GM23248 (cell line): ENCODE measurements around the gene OLFML3. TPM values are rescaled to one million over a fixed set of nuclear protein-coding genes. Genes with fewer than 3 reads are reported as not detected.
A peak's percentile ranks its signal among the peaks of the same experiment; 100 is the strongest.
"Not testable (repeated sequence)": the region's sequence is repeated elsewhere in the genome, so short reads cannot be mapped to it uniquely, and the experiment has no call there.

Source experiments
- DNase-seq: peaks from one replicate; pipeline ENCODE4 v3.0.0-alpha.2; 2015
- H2AFZ ChIP-seq: fragments of 200-600 bp; sonication (generic); 2 replicates; pipeline ENCODE4 v1.6.1; 2016; ENCODE audit warnings: antibody characterized with exemption
- H3F3A ChIP-seq: fragments of 200-600 bp; sonication (generic); 2 replicates; pipeline ENCODE4 v1.6.1; 2016; ENCODE audit warnings: mild to moderate bottlenecking, antibody characterized with exemption, mixed run types; ENCODE audit not compliant: insufficient read depth
- H3K27ac ChIP-seq: fragments of 200-600 bp; sonication (generic); 2 replicates; pipeline ENCODE4 v1.5.1; 2016; ENCODE audit warnings: mild to moderate bottlenecking
- H3K27me3 ChIP-seq: fragments of 200-600 bp; sonication (generic); replicated peaks from 2 replicates; pipeline ENCODE4 v1.6.1; 2016; ENCODE audit warnings: mild to moderate bottlenecking; ENCODE audit not compliant: insufficient read depth
- H3K36me3 ChIP-seq: fragments of 200-600 bp; sonication (generic); 2 replicates; pipeline ENCODE4 v1.6.1; 2016; ENCODE audit warnings: low read depth, mild to moderate bottlenecking
- H3K4me1 ChIP-seq: fragments of 200-600 bp; sonication (generic); 2 replicates; pipeline ENCODE4 v1.6.1; 2016; ENCODE audit warnings: mild to moderate bottlenecking; ENCODE audit not compliant: insufficient read depth
- H3K4me2 ChIP-seq: fragments of 200-600 bp; sonication (generic); one replicate; pipeline ENCODE4 v1.6.1; 2016; ENCODE audit warnings: mild to moderate bottlenecking; ENCODE audit not compliant: unreplicated experiment
- H3K4me3 ChIP-seq: fragments of 200-600 bp; sonication (generic); 2 replicates; pipeline ENCODE4 v1.5.1; 2016; ENCODE audit warnings: mild to moderate bottlenecking
- H3K79me2 ChIP-seq: fragments of 200-600 bp; sonication (generic); 2 replicates; pipeline ENCODE4 v1.6.1; 2016; ENCODE audit warnings: mild to moderate bottlenecking; ENCODE audit not compliant: insufficient read depth
- H3K9ac ChIP-seq: fragments of 200-600 bp; sonication (generic); 2 replicates; pipeline ENCODE4 v1.6.1; 2016; ENCODE audit warnings: mild to moderate bottlenecking
- H3K9me2 ChIP-seq: fragments of 200-600 bp; sonication (generic); 2 replicates; pipeline ENCODE4 v1.6.1; 2016; ENCODE audit warnings: mixed run types, mild to moderate bottlenecking, moderate library complexity; ENCODE audit not compliant: insufficient read depth
- H3K9me3 ChIP-seq: fragments of 200-600 bp; sonication (generic); one replicate; pipeline ENCODE4 v1.6.1; 2017; ENCODE audit warnings: low read depth
- H4K20me1 ChIP-seq: fragments of 200-600 bp; sonication (generic); 2 replicates; pipeline ENCODE4 v1.6.0; 2016; ENCODE audit not compliant: insufficient read depth
- EZH2 ChIP-seq: fragments of 200-600 bp; sonication (generic); IDR thresholded peaks from 2 replicates; pipeline ENCODE4 v1.6.1; 2018; ENCODE audit warnings: antibody characterized with exemption, mild to moderate bottlenecking; ENCODE audit not compliant: insufficient read depth, poor library complexity, severe bottlenecking
- EZH2phosphoT487 ChIP-seq: fragments of 200-600 bp; sonication (generic); IDR thresholded peaks from 2 replicates; pipeline ENCODE4 v1.6.1; 2018; ENCODE audit warnings: antibody characterized with exemption, moderate library complexity, mild to moderate bottlenecking, low read depth; ENCODE audit not compliant: insufficient read depth
- WGBS, 2 experiments: methylation state at CpG; one replicate each; pipeline ENCODE4 v1.1.6; 2015 to 2017; ENCODE audit warnings: low lambda C conversion rate in 2 of 2, low coverage in 1 of 2; ENCODE audit errors: missing lambda C conversion rate in 2 of 2; 5-methylcytosine and 5-hydroxymethylcytosine counted together
- in situ Hi-C: fragments of 300-500 bp; cut with MboI; formaldehyde crosslinking; loops from 2 replicates; pipeline ENCODE4 v1.15.0; 2020
- polyA plus RNA-seq: library from polyadenylated mRNA; unstranded; fragments of >200 nt; fragmentation: Nextera tagmentation; extraction: Ambion mirVana; gene quantifications from 2 replicates; pipeline ENCODE4 v1.2.1, GENCODE V29; 2016
- total RNA-seq: library from RNA; depleted of rRNA; stranded (reverse); fragments of >200 nt; shearing (Covaris generic); gene quantifications from 2 replicates; pipeline ENCODE4 v1.2.3, GENCODE V29; 2014

The OLFML3 gene
- total and polyA plus RNA-seq, 2 experiments from 2014 or later: 141 to 168 TPM

- Histone ChIP-seq H4K20me1 (no peaks in the 10 kb centered on the region), H2AFZ (no peak overlapping the region), H3K27ac (no peak overlapping the region), H3K4me3 (no peak overlapping the region), H3K79me2 (no peaks in the 10 kb centered on the region), H3K9me2 (no peaks in the 10 kb centered on the region), H3K9ac (no peak overlapping the region), H3K4me1 (peaks cover 21% of the 10 kb centered on the region), H3K9me3 (no peaks in the 10 kb centered on the region), H3K27me3 (no peaks in the 10 kb centered on the region), H3F3A (no peaks in the 10 kb centered on the region), H3K4me2 (no peak overlapping the region), H3K36me3 (no peaks in the 10 kb centered on the region)
- DNase-seq: peak; percentile 56
- in situ Hi-C loops: no loop called here
- TF ChIP-seq EZH2 (no peak), EZH2phosphoT487 (peak; percentile 83; the same call in 1 of the 2 replicates)
- WGBS, 2 experiments: 24 to 28% methylated on average over 1 of the region's 1 CpG
These were observed 30.1 kb downstream of the OLFML3 start for GRCh38 chr1:114009393-114009792.

- H3F3A ChIP-seq: peaks cover 10% of the 10 kb centered on the region; the same call in 1 of the 2 replicates
- WGBS, 2 experiments: 80% methylated on average over 9 of the region's 9 CpGs
- H3K9me3 ChIP-seq: no peaks in the 10 kb centered on the region
- H3K4me2 ChIP-seq: no peak overlapping the region
- no peaks in the 10 kb centered on the region for H3K36me3 ChIP-seq
- no peak overlapping the region for H3K27ac ChIP-seq
- no peaks in the 10 kb centered on the region for H3K9me2 ChIP-seq
- no peak for TF ChIP-seq EZH2phosphoT487
- no peak for TF ChIP-seq EZH2
- H3K4me3 ChIP-seq: no peak overlapping the region
- H2AFZ ChIP-seq: no peak overlapping the region
- H3K79me2 ChIP-seq: no peaks in the 10 kb centered on the region
- peaks cover 32% of the 10 kb centered on the region for H3K4me1 ChIP-seq
- H4K20me1 ChIP-seq: no peaks in the 10 kb centered on the region
- DNase-seq: no peak
- no peaks in the 10 kb centered on the region for H3K27me3 ChIP-seq
- in situ Hi-C loops: no loop called here
- no peak overlapping the region for H3K9ac ChIP-seq
These were observed 31.3 kb downstream of the OLFML3 start for GRCh38 chr1:114010433-114011184.

DNA sequence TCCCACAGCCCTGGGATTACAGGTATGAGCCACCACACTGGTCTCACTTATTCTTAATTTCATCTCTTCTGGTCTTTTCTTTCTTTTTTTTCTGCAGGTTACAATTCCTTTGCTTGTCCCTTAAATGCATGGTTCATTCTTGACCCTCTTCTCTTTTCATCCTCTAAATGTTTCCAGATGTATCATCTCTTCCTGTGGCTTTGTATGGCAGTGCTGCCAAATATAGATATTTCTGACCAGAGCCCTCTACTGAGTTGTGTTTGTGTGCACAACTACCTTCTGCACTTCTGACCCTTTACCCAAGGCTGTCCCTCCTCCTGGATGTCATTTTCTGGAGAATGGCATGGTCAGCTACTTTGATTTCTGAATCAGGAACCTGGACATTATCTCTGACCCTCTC lies 32.5 kb downstream of the OLFML3 start:
- in situ Hi-C loops: no loop called here
- H3K9me2 ChIP-seq: no peaks in the 10 kb centered on the region
- no peaks in the 10 kb centered on the region for H4K20me1 ChIP-seq
- no peaks in the 10 kb centered on the region for H3K9me3 ChIP-seq
- TF ChIP-seq EZH2: no peak
- TF ChIP-seq EZH2phosphoT487: no peak
- H3K27ac ChIP-seq: no peak overlapping the region
- no peaks in the 10 kb centered on the region for H3K79me2 ChIP-seq
- no peak overlapping the region for H3K9ac ChIP-seq
- H2AFZ ChIP-seq: no peak overlapping the region
- no peaks in the 10 kb centered on the region for H3K27me3 ChIP-seq
- DNase-seq: peak; percentile 51
- no peaks in the 10 kb centered on the region for H3K36me3 ChIP-seq
- peaks cover 11% of the 10 kb centered on the region; the same call in 1 of the 2 replicates for H3F3A ChIP-seq
- H3K4me3 ChIP-seq: no peak overlapping the region
- peaks cover 32% of the 10 kb centered on the region for H3K4me1 ChIP-seq
- H3K4me2 ChIP-seq: no peak overlapping the region

- 17 to 23% methylated on average over 2 of the region's 2 CpGs for WGBS, 2 experiments
- peaks cover 11% of the 10 kb centered on the region; the same call in 1 of the 2 replicates for H3F3A ChIP-seq
These were observed 35.8 kb downstream of the OLFML3 start for GRCh38 chr1:114015075-114015474.

GRCh38 chr1:114019724-114020123 lies 40.5 kb downstream of the OLFML3 start:
- H3K27ac ChIP-seq, H3K27me3 ChIP-seq, H3F3A ChIP-seq, H3K36me3 ChIP-seq, H3K79me2 ChIP-seq, H4K20me1 ChIP-seq, H3K4me2 ChIP-seq, H3K9me2 ChIP-seq, DNase-seq, H3K4me1 ChIP-seq, H3K9me3 ChIP-seq, H3K4me3 ChIP-seq, H3K9ac ChIP-seq, in situ Hi-C loops, H2AFZ ChIP-seq: not testable (repeated sequence)
- WGBS, 2 experiments: 65 to 75% methylated on average over 3 of the region's 3 CpGs

More at GRCh38 chr1:114015075-114015474, 35.8 kb downstream of the OLFML3 start:
- peak; percentile 68 for DNase-seq
- Histone ChIP-seq H3K9me2 (no peaks in the 10 kb centered on the region), H3K27ac (no peak overlapping the region), H3K36me3 (no peaks in the 10 kb centered on the region), H3K4me3 (no peak overlapping the region), H3K27me3 (no peaks in the 10 kb centered on the region; the same call in 1 of the 2 replicates), H3K4me2 (peak overlapping the region; percentile 43), H3K9ac (no peak overlapping the region), H2AFZ (no peak overlapping the region), H3K9me3 (no peaks in the 10 kb centered on the region), H4K20me1 (no peaks in the 10 kb centered on the region), H3K79me2 (no peaks in the 10 kb centered on the region), H3K4me1 (peaks cover 17% of the 10 kb centered on the region)
- in situ Hi-C loops: no loop called here
- TF ChIP-seq EZH2: no peak
